Mesenchymal stem cell (in vitro differentiated cells and primary cell): Measurements from ENCODE around the gene PLEKHJ1.

Experiments used
- DNase-seq: peaks from one replicate; pipeline ENCODE4 v3.0.0-alpha.2; 2013
- H2AFZ ChIP-seq: one replicate; pipeline ENCODE4 v1.6.1; 2013; ENCODE audit warnings: low read depth, mild to moderate bottlenecking, control low read depth, inconsistent platforms, low read length, moderate library complexity
- H2AK5ac ChIP-seq: 2 replicates; pipeline ENCODE4 v1.6.1; 2013; ENCODE audit warnings: low read length, moderate library complexity, mild to moderate bottlenecking, inconsistent platforms; ENCODE audit not compliant: severe bottlenecking
- H2BK120ac ChIP-seq: one replicate; pipeline ENCODE4 v1.6.1; 2013; ENCODE audit warnings: low read depth, mild to moderate bottlenecking, inconsistent platforms, low read length, moderate library complexity
- H2BK12ac ChIP-seq, 2 experiments: one replicate each; pipeline ENCODE4 v1.6.1; 2013; ENCODE audit warnings: inconsistent platforms in 2 of 2, low read length in 2 of 2, mild to moderate bottlenecking in 2 of 2, moderate library complexity in 2 of 2, control low read depth in 1 of 2
- H2BK15ac ChIP-seq: one replicate; pipeline ENCODE4 v1.6.1; 2013; ENCODE audit warnings: mild to moderate bottlenecking, low read depth, inconsistent platforms; ENCODE audit not compliant: poor library complexity, severe bottlenecking
- H2BK5ac ChIP-seq: 2 replicates; pipeline ENCODE4 v1.6.1; 2013; ENCODE audit warnings: low read depth, mild to moderate bottlenecking, low read length, control low read depth, inconsistent platforms; ENCODE audit not compliant: poor library complexity, severe bottlenecking
- H3K14ac ChIP-seq, 2 experiments: one replicate each; pipeline ENCODE4 v1.6.1; 2013; ENCODE audit warnings: inconsistent platforms in 2 of 2, low read length in 2 of 2, control low read depth in 1 of 2, mild to moderate bottlenecking in 1 of 2, moderate library complexity in 1 of 2
- H3K18ac ChIP-seq, 2 experiments: one replicate each; pipeline ENCODE4 v1.6.1; 2013; ENCODE audit warnings: inconsistent platforms in 2 of 2, low read length in 2 of 2, control low read depth in 1 of 2, low read depth in 1 of 2, mild to moderate bottlenecking in 1 of 2
- H3K23ac ChIP-seq, 2 experiments: one replicate each; pipeline ENCODE4 v1.6.1; 2013; ENCODE audit warnings: inconsistent platforms in 2 of 2, low read length in 2 of 2, mild to moderate bottlenecking in 2 of 2, moderate library complexity in 2 of 2, control low read depth in 1 of 2
- H3K27ac ChIP-seq: 2 replicates; pipeline ENCODE4 v1.5.1; 2013; ENCODE audit warnings: mild to moderate bottlenecking, moderate library complexity, low read length, control low read depth, inconsistent platforms; ENCODE audit not compliant: poor library complexity, severe bottlenecking
- H3K27me3 ChIP-seq, 2 experiments: 2 replicates each; pipeline versions ENCODE4 v1.6.1 to v1.7.0; 2013; ENCODE audit warnings: low read length in 2 of 2, mild to moderate bottlenecking in 2 of 2, moderate library complexity in 2 of 2, control low read depth in 1 of 2, inconsistent platforms in 1 of 2; ENCODE audit not compliant: control insufficient read depth in 1 of 2, insufficient read depth in 1 of 2
- H3K36me3 ChIP-seq, 2 experiments: 2 replicates each; pipeline versions ENCODE4 v1.6.1 to v1.7.0; 2013; ENCODE audit warnings: low read length in 2 of 2, control low read depth in 1 of 2, inconsistent platforms in 1 of 2, low read depth in 1 of 2, mild to moderate bottlenecking in 1 of 2; ENCODE audit not compliant: insufficient read depth in 2 of 2, control insufficient read depth in 1 of 2
- H3K4ac ChIP-seq, 2 experiments: one replicate each; pipeline ENCODE4 v1.6.1; 2013; ENCODE audit warnings: inconsistent platforms in 2 of 2, low read length in 2 of 2, mild to moderate bottlenecking in 2 of 2, moderate library complexity in 2 of 2, control low read depth in 1 of 2, low read depth in 1 of 2
- H3K4me1 ChIP-seq: 2 replicates; pipeline ENCODE4 v1.6.1; 2013; ENCODE audit warnings: low read depth, low read length, control low read depth; ENCODE audit not compliant: control insufficient read depth, insufficient read depth
- H3K4me2 ChIP-seq: 2 replicates; pipeline ENCODE4 v1.6.1; 2013; ENCODE audit warnings: low read length, mild to moderate bottlenecking, inconsistent platforms; ENCODE audit not compliant: poor library complexity, severe bottlenecking
- H3K4me3 ChIP-seq, 2 experiments: 2 replicates each; pipeline versions ENCODE4 v1.5.1 to v1.7.0; 2013; ENCODE audit warnings: low read length in 2 of 2, mild to moderate bottlenecking in 2 of 2, control low read depth in 1 of 2, low read depth in 1 of 2; ENCODE audit not compliant: insufficient read depth in 1 of 2
- H3K79me1 ChIP-seq: replicated peaks from 2 replicates; pipeline ENCODE4 v1.6.1; 2013; ENCODE audit warnings: mild to moderate bottlenecking, control low read depth, low read length, inconsistent platforms; ENCODE audit not compliant: poor library complexity, severe bottlenecking
- H3K9ac ChIP-seq: 2 replicates; pipeline ENCODE4 v1.7.0; 2013; ENCODE audit warnings: mild to moderate bottlenecking, low read length, moderate library complexity
- H3K9me3 ChIP-seq: 2 replicates; pipeline ENCODE4 v1.7.0; 2013; ENCODE audit warnings: mild to moderate bottlenecking, low read length; ENCODE audit not compliant: control insufficient read depth
- H4K8ac ChIP-seq: one replicate; pipeline ENCODE4 v1.6.1; 2013; ENCODE audit warnings: inconsistent platforms, mild to moderate bottlenecking, low read length, moderate library complexity
- H4K91ac ChIP-seq: one replicate; pipeline ENCODE4 v1.6.1; 2013; ENCODE audit warnings: mild to moderate bottlenecking, low read length, inconsistent platforms
- WGBS: methylation state at CpG from one replicate; pipeline ENCODE4 v1.1.7; 2013; ENCODE audit warnings: mixed read lengths; 5-methylcytosine and 5-hydroxymethylcytosine counted together

The PLEKHJ1 gene

GRCh38 chr19:2249880-2250765, 14.0 kb upstream of the PLEKHJ1 start:
- H2AK5ac ChIP-seq, result no peak overlapping the region
- no peak overlapping the region for H4K91ac ChIP-seq
- WGBS, result 90% methylated on average over 43 of the region's 43 CpGs
- no peak for DNase-seq
- no peak overlapping the region for H3K23ac ChIP-seq
- peaks cover 34 to 75% of the 10 kb centered on the region in 2 experiments for H3K36me3 ChIP-seq
- no peak overlapping the region for H2BK12ac ChIP-seq
- peaks cover 24% of the 10 kb centered on the region for H3K4me1 ChIP-seq
- H2BK15ac ChIP-seq, result no peak overlapping the region
- H3K4me2 ChIP-seq, result no peak overlapping the region
- H3K27ac ChIP-seq, result no peak overlapping the region
- no peak overlapping the region for H2AFZ ChIP-seq
- H3K18ac ChIP-seq, result no peak overlapping the region
- H3K79me1 ChIP-seq, result peaks cover 22% of the 10 kb centered on the region
- no peak overlapping the region for H3K4ac ChIP-seq
- H3K9ac ChIP-seq, result no peak overlapping the region
- no peak overlapping the region for H3K4me3 ChIP-seq
- no peak overlapping the region for H2BK120ac ChIP-seq
- H3K9me3 ChIP-seq, result no peaks in the 10 kb centered on the region
- peaks cover 10 to 48% of the 10 kb centered on the region in 2 experiments for H3K27me3 ChIP-seq
- no peak overlapping the region for H4K8ac ChIP-seq
- no peak overlapping the region for H3K14ac ChIP-seq
- no peak overlapping the region for H2BK5ac ChIP-seq

GRCh38 chr19:2249010-2249866, 13.1 kb upstream of the PLEKHJ1 start, which contains the start of gene AMH:
AMH (plus strand) TSS chr19:2249323; CDS start chr19:2249333, 10 bp downstream.
- no peak within 1 kb of the TSS for H3K23ac ChIP-seq
- H3K27me3 ChIP-seq, result peaks cover 10 to 46% of the 10 kb centered on the region in 2 experiments

GRCh38 chr19:2248136-2249009, 12.2 kb upstream of the PLEKHJ1 start:
- Histone ChIP-seq H3K14ac (no peak overlapping the region), H2BK12ac (no peak overlapping the region), H3K18ac (no peak overlapping the region), H2AK5ac (no peak overlapping the region), H3K36me3 (peaks cover 52 to 93% of the 10 kb centered on the region in 2 experiments), H3K9ac (no peak overlapping the region), H3K4ac (no peak overlapping the region), H3K4me1 (peaks cover 17% of the 10 kb centered on the region), H4K8ac (no peak overlapping the region), H2BK120ac (no peak overlapping the region), H2BK15ac (no peak overlapping the region), H3K27me3 (peaks cover 8 to 38% of the 10 kb centered on the region in 2 experiments), H3K27ac (no peak overlapping the region), H3K23ac (no peak overlapping the region), H3K79me1 (peaks cover 30% of the 10 kb centered on the region), H4K91ac (no peak overlapping the region), H3K9me3 (no peaks in the 10 kb centered on the region), H2BK5ac (no peak overlapping the region), H3K4me3 (no peak overlapping the region), H2AFZ (no peak overlapping the region), H3K4me2 (no peak overlapping the region)
- no peak for DNase-seq
- 90% methylated on average over 20 of the region's 21 CpGs for WGBS

More at GRCh38 chr19:2249010-2249866, 13.1 kb upstream of the PLEKHJ1 start, which contains the start of gene AMH:
- Histone ChIP-seq H3K14ac (no peak within 1 kb of the TSS), H2BK120ac (no peak within 1 kb of the TSS), H2AK5ac (no peak within 1 kb of the TSS), H3K79me1 (peaks cover 26% of the 10 kb centered on the region), H3K9ac (no peak within 1 kb of the TSS), H3K4me2 (no peak within 1 kb of the TSS), H4K91ac (no peak within 1 kb of the TSS), H3K9me3 (no peaks in the 10 kb centered on the region), H3K4me3 (no peak within 1 kb of the TSS), H3K27ac (no peak within 1 kb of the TSS), H3K4ac (no peak within 1 kb of the TSS), H3K4me1 (peaks cover 23% of the 10 kb centered on the region), H2AFZ (no peak within 1 kb of the TSS), H3K36me3 (peaks cover 43 to 84% of the 10 kb centered on the region in 2 experiments), H2BK5ac (no peak within 1 kb of the TSS), H2BK12ac (no peak within 1 kb of the TSS), H3K18ac (no peak within 1 kb of the TSS), H2BK15ac (no peak within 1 kb of the TSS), H4K8ac (no peak within 1 kb of the TSS)
- 91% methylated on average over 27 of the region's 27 CpGs for WGBS
- no peak for DNase-seq
